ENCODE measurements around the gene ABCD4. TPM values are rescaled to one million over a fixed set of nuclear protein-coding genes. Genes with fewer than 3 reads are reported as not detected.

ABCD4 gene
- total and polyA plus RNA-seq, 2 experiments from 2014 or later = 24.1 to 26.3 TPM

DNA sequence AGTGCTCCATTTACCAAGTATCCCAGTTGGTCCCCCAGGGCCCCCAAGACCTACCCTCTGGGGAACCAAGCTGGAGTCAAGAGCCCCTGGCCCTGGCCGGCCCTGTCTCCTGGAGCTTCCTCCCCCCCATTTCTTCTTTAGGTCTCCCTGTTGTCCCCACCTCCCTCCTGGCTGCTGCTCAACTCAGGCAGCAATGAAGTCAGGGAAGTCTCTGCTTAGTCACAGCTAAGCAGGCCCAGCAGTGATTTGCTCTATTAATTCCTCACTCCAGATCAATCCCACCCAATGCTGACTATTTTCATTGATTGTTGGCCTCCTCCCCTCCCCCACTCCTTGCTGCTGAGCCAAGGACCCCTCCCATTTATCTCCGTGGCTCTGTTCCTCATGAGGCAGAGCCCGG, 35.1 kb downstream of the ABCD4 start:
- H3K9me2 ChIP-seq (ENCODE audit: insufficient read depth) = no peaks in the 10 kb centered on the region
- in situ Hi-C loops (cut with MboI) = no loop called here
- H3K36me3 ChIP-seq (ENCODE audit: low read depth) = no peaks in the 10 kb centered on the region
- H3K4me3 ChIP-seq = no peak overlapping the region
- peaks cover 8% of the 10 kb centered on the region; the same call in 1 of the 2 replicates for H3K4me1 ChIP-seq (ENCODE audit: insufficient read depth)
- H3K27ac ChIP-seq = no peak overlapping the region
- H3K9ac ChIP-seq = no peak overlapping the region
- peak; percentile 46 for DNase-seq
- no peaks in the 10 kb centered on the region for H3K9me3 ChIP-seq (ENCODE audit: low read depth)
- no peaks in the 10 kb centered on the region for H3F3A ChIP-seq (ENCODE audit: insufficient read depth)
- TF ChIP-seq EZH2phosphoT487 (IDR thresholded peaks at IDR 0.05; ENCODE audit: insufficient read depth, low read depth) = no peak
- no peak for TF ChIP-seq EZH2 (IDR thresholded peaks at IDR 0.05; ENCODE audit: insufficient read depth, poor library complexity, severe bottlenecking)
- no peak overlapping the region for H3K4me2 ChIP-seq (ENCODE audit: unreplicated experiment)
- H3K79me2 ChIP-seq (ENCODE audit: insufficient read depth) = no peaks in the 10 kb centered on the region
- H4K20me1 ChIP-seq (ENCODE audit: insufficient read depth) = no peaks in the 10 kb centered on the region
- no peaks in the 10 kb centered on the region for H3K27me3 ChIP-seq (replicated peaks; ENCODE audit: insufficient read depth)
- no peak overlapping the region for H2AFZ ChIP-seq
- WGBS, 2 experiments (ENCODE audit: low coverage in 1 of 2, low lambda C conversion rate in 2 of 2, missing lambda C conversion rate in 2 of 2) = 44 to 59% methylated on average over 3 of the region's 3 CpGs

GRCh38 chr14:74265301-74265965, 37.3 kb downstream of the ABCD4 start:
- Histone ChIP-seq H2AFZ (no peak overlapping the region), H3K9me2 (ENCODE audit: insufficient read depth) (no peaks in the 10 kb centered on the region), H3F3A (ENCODE audit: insufficient read depth) (no peaks in the 10 kb centered on the region), H3K79me2 (ENCODE audit: insufficient read depth) (no peaks in the 10 kb centered on the region), H3K27me3 (replicated peaks; ENCODE audit: insufficient read depth) (no peaks in the 10 kb centered on the region), H3K4me3 (no peak overlapping the region), H3K36me3 (ENCODE audit: low read depth) (no peaks in the 10 kb centered on the region), H3K9me3 (ENCODE audit: low read depth) (no peaks in the 10 kb centered on the region), H3K27ac (no peak overlapping the region), H4K20me1 (ENCODE audit: insufficient read depth) (no peaks in the 10 kb centered on the region), H3K4me1 (ENCODE audit: insufficient read depth) (peaks cover 4% of the 10 kb centered on the region; the same call in 1 of the 2 replicates), H3K4me2 (ENCODE audit: unreplicated experiment) (no peak overlapping the region), H3K9ac (no peak overlapping the region)
- 76 to 77% methylated on average over 13 of the region's 13 CpGs for WGBS, 2 experiments (ENCODE audit: low coverage in 1 of 2, low lambda C conversion rate in 2 of 2, missing lambda C conversion rate in 2 of 2)
- no peak for DNase-seq
- in situ Hi-C loops (cut with MboI) = no loop called here
- TF ChIP-seq EZH2 (IDR thresholded peaks at IDR 0.05; ENCODE audit: insufficient read depth, poor library complexity, severe bottlenecking) (no peak), EZH2phosphoT487 (IDR thresholded peaks at IDR 0.05; ENCODE audit: insufficient read depth, low read depth) (no peak)

DNA sequence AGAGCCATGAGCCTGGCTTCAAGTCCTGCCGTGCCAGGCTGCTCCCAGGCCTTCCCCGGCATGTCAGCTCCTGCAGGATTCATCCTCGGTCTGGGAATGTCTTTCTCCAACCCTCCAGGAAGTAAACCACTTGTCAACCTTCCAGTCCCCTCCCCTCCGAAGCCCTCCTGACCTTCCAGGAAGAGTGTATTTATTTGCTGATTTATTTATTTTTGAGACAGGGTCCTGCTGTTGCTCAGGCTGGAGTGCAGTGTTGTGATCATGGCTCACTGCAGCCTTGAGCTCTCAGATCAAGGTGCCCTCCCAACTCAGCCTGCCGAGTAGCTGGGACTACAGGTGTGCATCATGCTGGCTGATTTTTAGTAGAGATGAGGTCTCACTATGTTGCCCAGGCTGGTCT, 38.8 kb downstream of the ABCD4 start:
- no peaks in the 10 kb centered on the region for H3K9me2 ChIP-seq (ENCODE audit: insufficient read depth)
- in situ Hi-C loops (cut with MboI) = no loop called here
- H3K27ac ChIP-seq = no peak overlapping the region
- no peaks in the 10 kb centered on the region for H3K4me1 ChIP-seq (ENCODE audit: insufficient read depth)
- H4K20me1 ChIP-seq (ENCODE audit: insufficient read depth) = no peaks in the 10 kb centered on the region
- H3K4me3 ChIP-seq = no peak overlapping the region
- no peak overlapping the region for H3K9ac ChIP-seq
- no peak for DNase-seq
- WGBS, 2 experiments (ENCODE audit: low coverage in 1 of 2, low lambda C conversion rate in 2 of 2, missing lambda C conversion rate in 2 of 2) = 54 to 57% methylated on average over 5 of the region's 5 CpGs
- no peaks in the 10 kb centered on the region for H3K36me3 ChIP-seq (ENCODE audit: low read depth)
- H3K79me2 ChIP-seq (ENCODE audit: insufficient read depth) = no peaks in the 10 kb centered on the region
- peaks cover 2% of the 10 kb centered on the region; the same call in 1 of the 2 replicates for H3K27me3 ChIP-seq (replicated peaks; ENCODE audit: insufficient read depth)
- H3K9me3 ChIP-seq (ENCODE audit: low read depth) = no peaks in the 10 kb centered on the region
- no peak for TF ChIP-seq EZH2 (IDR thresholded peaks at IDR 0.05; ENCODE audit: insufficient read depth, poor library complexity, severe bottlenecking)
- no peak for TF ChIP-seq EZH2phosphoT487 (IDR thresholded peaks at IDR 0.05; ENCODE audit: insufficient read depth, low read depth)
- no peak overlapping the region for H3K4me2 ChIP-seq (ENCODE audit: unreplicated experiment)
- no peaks in the 10 kb centered on the region for H3F3A ChIP-seq (ENCODE audit: insufficient read depth)
- H2AFZ ChIP-seq = no peak overlapping the region

DNA sequence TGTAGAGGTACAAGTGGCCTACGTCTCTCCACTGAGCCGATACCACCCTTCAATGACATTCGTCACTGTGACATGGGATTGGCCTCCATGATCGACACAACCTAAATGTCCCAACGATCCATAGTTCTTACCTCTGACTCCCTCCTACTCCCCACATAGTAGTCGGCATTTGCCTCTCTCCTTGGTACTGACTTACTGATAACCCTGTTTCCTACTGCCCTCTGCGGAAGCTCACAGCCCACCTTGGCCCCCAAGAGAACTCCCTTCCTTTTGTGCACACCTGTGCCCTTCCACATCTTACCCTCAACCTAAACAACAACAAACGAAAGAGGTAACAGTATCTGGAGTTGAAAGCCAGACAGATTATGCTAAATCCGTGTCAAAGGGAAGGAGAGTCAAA, 39.6 kb downstream of the ABCD4 start:
- in situ Hi-C loops (cut with MboI) = no loop called here
- no peak for DNase-seq
- TF ChIP-seq EZH2 (IDR thresholded peaks at IDR 0.05; ENCODE audit: insufficient read depth, poor library complexity, severe bottlenecking) (no peak), EZH2phosphoT487 (IDR thresholded peaks at IDR 0.05; ENCODE audit: insufficient read depth, low read depth) (no peak)
- H3K4me2 ChIP-seq (ENCODE audit: unreplicated experiment) = no peak overlapping the region
- no peaks in the 10 kb centered on the region for H3F3A ChIP-seq (ENCODE audit: insufficient read depth)
- H3K9me2 ChIP-seq (ENCODE audit: insufficient read depth) = no peaks in the 10 kb centered on the region
- no peaks in the 10 kb centered on the region for H3K9me3 ChIP-seq (ENCODE audit: low read depth)
- no peaks in the 10 kb centered on the region for H3K36me3 ChIP-seq (ENCODE audit: low read depth)
- no peak overlapping the region for H3K27ac ChIP-seq
- no peaks in the 10 kb centered on the region for H3K79me2 ChIP-seq (ENCODE audit: insufficient read depth)
- no peak overlapping the region for H2AFZ ChIP-seq
- H3K4me1 ChIP-seq (ENCODE audit: insufficient read depth) = no peaks in the 10 kb centered on the region
- H3K27me3 ChIP-seq (replicated peaks; ENCODE audit: insufficient read depth) = peaks cover 9% of the 10 kb centered on the region
- 71 to 77% methylated on average over 9 of the region's 9 CpGs for WGBS, 2 experiments (ENCODE audit: low coverage in 1 of 2, low lambda C conversion rate in 2 of 2, missing lambda C conversion rate in 2 of 2)
- no peak overlapping the region for H3K9ac ChIP-seq
- no peaks in the 10 kb centered on the region for H4K20me1 ChIP-seq (ENCODE audit: insufficient read depth)
- no peak overlapping the region for H3K4me3 ChIP-seq

All from GM23248 (cell line).